HG03565 (cell line): ENCODE data around the gene GCH1.
"Not testable (repeated sequence)": the region's sequence is repeated elsewhere in the genome, so short reads cannot be mapped to it uniquely, and the experiment has no call there.

Experiments used
- ATAC-seq: cut with Tn5 transposase; IDR thresholded peaks from one replicate; pipeline ENCODE4 v1.9.1; 2021; ENCODE audit warnings: mild to moderate bottlenecking, moderate library complexity; ENCODE audit not compliant: unreplicated experiment

The GCH1 gene

DNA sequence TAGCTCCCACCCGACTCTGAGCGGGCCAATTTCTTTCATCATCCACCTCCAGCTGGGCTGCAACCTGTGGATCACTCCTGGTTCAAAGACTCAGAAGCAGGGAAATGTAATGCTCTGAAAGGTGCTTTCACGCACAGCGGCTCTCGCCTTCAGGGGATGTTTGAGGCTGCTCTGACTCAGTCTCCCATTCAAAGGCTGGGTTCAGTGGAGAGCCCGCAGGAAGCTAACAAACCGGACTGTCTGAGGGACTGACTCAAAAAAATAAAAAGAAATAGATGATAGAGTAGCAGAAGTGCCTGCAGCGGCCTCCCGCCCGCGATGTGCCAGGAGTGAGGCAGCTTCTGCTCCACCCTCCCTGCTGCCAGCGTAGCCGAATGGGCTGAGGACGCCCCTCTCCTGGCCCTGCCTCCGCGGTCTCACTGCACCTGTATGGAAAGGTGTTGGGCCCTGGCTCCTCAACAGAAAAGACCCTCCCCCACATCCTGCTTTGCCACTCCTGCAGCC, 98.0 kb downstream of the GCH1 start:
- ATAC-seq: no peak

DNA sequence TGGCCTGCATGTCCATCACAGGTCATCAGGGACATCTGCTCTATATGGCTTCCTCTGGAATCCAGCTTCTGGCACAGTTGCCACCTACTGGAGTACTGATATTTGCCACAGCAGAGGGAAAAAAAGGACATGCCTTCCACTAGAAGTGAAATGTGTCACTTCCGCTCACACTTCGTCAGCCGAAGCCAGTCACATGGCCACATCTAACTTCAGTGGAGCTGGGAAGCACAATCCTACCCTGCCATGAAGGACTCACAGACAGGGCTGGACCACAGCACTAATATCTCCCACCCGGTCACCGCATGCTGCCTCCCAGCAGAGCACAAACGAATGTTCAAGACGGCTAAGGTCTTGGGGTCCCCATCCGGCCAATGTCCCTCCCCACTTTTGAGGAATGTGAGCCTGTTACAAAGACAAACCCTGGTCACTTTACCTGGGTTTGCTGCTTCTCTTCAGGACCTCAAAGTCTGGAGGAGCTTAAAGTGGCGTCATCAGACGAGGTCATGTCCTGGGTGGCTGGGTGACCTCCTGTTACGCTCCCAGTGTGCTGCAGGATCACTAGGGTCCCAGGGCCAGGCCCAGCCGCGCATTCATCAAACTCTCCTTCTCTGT, 98.6 kb downstream of the GCH1 start:
- no peak for ATAC-seq

DNA sequence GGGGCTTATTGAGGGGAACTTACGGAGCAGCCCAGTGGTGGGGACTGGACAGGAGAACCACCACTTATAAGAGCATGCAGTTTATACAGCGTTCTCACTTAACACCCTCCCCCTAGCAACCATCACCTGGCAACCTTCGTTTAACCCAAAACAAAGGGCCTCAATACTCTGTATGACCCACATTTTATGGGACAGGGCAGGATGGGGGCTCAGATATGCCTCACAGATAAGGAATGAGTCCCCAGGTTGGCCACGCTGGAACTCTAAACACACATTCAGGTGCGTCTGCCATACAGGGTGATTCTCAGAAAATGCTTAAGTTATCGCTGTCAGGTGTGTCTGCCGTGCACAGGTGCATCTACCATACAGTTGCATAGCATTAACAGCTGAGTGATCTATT, 99.2 kb downstream of the GCH1 start:
- ATAC-seq: no peak

DNA sequence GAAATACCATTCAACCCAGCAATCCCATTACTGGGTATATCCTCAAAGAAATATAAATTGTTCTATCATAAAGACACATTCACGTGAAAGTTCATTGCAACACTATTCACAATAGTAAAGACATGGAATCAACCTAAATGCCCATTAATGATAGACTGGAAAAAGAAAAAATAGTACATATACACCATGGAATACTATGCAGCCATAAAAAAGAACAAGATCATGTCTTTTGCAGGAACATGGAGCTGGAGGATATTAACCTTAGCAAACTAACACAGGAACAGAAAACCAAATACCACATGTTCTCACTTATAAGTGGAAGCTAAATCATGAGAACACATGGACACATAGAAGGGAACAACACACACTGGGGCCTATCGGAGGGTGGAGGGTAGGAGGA, 101.1 kb downstream of the GCH1 start:
- not testable (repeated sequence) for ATAC-seq

DNA sequence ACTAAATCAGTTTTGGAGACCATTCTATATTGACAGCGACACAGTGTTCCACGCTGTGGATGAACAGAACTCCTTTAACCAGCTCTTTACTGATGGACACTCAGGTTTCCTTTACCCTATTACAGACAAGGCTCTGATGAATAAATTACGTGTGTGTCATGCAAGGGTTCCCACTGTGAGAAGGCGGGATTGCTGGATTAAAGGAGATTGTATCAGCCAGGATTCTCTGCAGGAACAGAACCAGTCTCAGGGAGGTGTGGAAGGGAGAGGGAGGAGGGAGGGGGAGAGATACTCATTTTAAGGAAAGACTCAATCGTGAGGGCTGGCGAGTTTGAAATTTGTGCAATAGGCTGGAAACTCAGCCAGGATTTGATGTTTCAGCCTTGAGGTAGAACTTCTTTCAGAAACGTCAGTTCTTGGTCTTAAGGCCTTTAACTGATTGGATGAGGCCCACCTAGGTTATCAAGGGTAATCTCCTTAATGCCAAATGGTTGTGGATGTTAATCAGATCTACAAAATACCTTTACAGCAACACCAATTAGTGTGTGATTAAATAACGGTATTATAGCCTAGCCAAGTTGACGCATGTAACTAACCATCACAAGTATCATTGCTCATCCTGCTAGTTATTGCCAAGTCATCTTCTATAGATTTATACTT, 104.0 kb downstream of the GCH1 start:
- no peak for ATAC-seq

DNA sequence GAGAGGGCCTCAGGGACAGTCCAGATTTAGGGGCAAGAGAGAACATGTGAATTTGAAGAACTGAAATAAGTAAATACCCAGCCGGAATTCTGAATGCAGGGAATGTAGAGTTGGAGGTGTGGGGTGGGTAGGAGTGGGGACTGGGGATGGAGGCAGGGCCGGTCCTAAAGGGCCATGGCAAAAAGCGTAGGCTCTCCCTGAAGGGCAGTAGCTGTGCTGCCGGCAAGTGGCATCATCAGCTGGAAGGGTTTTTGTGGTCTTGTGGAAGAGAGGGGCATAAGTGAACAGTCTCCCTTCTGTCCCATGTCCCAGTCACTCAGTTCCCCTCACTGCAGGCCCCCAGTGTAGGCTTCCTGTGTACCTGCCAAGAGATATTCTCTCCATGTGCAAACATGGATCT, 104.6 kb downstream of the GCH1 start:
- no peak for ATAC-seq

DNA sequence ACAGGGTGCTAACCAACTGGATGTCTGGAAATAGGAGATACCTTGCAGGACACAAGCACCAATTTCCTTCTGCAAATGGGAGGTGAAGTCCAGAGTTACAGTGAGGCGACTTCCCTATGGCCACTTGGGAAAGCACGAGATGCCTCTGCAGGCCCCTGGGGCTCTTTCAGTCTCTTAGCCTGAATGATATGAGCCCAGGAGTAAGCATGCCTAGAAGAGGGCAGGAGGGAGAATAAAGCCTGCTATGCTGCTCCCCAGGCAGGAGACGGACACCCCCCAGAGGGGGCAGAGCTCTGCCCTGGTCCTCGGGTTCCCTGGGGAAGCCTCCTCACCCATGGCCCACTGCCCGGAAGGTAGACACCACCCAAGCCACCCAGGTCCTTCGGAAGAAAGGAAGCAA, 105.1 kb downstream of the GCH1 start:
- ATAC-seq: no peak

DNA sequence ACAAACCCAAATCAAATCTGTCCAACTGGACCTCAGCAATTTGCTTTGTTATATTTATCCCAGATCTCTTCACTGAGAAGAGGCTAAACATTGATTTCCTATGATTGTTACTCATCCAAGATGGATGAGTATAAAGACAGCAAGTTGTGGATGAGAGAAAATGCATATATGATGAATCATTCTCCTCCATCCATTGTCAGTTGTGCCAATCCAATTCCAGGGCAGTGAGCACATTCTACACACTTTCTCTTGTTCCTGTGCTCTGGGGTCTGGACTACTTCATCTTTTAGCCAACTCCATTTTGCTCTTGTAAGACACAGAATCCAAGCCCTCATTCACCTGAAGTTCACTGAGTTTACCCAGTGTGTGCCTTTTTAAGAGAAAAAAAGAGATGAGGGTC, 105.7 kb downstream of the GCH1 start:
- no peak for ATAC-seq

DNA sequence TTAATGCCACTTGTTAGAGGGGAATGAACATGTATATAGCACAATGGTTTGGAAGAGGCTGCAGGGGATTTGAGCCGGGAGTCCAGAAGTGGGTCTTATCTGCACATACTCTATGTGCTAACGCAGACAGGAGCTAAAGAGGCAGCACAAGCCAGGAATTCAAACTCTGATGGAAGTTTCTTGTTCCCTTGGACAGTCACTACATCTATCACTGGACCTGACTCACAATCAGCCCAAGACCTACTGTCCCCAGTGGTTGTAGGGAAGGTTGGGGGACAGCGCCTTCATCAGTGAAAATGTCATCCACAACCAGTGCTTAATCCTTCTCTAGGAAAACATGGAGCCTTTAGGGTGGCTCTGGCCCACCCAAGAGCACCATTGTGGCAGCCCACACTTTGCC, 107.8 kb downstream of the GCH1 start:
- ATAC-seq: no peak

DNA sequence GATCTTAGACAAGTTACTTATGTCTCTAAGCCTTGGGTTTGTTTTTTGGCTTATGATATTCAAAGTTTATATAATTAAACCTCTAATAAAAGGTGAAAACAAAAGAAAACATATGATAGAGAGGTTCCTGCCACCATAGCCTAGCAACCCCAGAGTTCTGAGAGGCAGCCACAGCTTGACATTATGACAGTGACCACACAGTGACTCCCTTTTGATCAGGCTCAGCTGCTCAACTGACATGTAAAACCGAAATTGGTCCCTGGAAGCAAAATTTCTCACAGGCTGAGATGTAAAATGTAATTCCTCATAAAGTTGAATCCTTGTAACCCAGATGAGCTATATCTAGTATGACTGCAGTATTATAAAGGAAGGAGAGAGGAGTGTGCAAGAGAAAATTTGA, 108.5 kb downstream of the GCH1 start:
- ATAC-seq: no peak

DNA sequence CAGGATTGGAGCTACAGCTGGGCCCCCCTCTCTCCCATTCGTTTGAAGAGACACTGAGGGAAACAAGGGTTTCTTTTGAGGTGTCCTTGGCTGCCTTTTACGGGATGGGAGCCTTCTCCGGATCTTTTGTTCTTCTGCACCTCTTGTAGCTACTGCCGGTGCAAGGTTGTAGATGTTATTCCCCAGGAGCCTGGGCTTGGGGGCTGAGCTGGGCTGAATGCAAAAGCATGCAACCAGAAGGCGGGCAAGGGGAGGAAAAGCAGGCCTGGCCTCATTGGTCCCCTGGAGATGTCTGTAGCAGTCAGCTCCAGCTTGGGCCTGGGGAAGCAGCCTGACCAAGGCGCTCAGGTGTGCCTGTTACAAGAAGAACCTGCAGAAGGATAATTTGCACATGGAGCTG, 110.3 kb downstream of the GCH1 start:
- no peak for ATAC-seq
